ENCODE data around the gene ARL5A. TPM values are rescaled to one million over a fixed set of nuclear protein-coding genes. Genes with fewer than 3 reads are reported as not detected.

Gene ARL5A
- total RNA-seq, 1 experiment from 2014 or later: 63.8 TPM

DNA sequence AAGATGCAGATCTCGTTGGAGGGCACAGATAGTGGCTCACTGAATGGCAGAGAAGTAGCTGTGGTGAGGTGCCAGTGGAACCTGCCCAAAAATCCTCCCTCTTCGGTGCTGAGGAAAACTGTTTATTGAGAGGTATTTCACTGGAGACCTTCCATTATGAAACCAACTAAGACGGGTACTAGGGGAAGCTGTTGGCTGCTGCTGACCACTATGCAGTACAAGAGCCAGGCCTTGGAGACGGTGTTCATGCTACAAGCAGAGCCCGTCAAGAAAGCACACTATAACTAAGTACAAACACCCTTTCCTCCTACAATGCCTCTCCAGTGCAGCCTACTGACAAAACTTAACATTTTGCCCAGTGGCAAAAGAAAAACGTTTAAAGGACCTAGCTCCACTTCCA is 4.6 kb downstream of the ARL5A start:
- no peak overlapping the region for H3K27ac ChIP-seq
- no peaks in the 10 kb centered on the region for H3K9me3 ChIP-seq (replicated peaks)
- no peak for DNase-seq
- no peak overlapping the region for H3K4me3 ChIP-seq
- H3K27me3 ChIP-seq: no peaks in the 10 kb centered on the region
- H3K36me3 ChIP-seq: 0 out of 2 replicates have a peak, but pooled peaks cover 3% of the 10 kb centered on the region
- no peaks in the 10 kb centered on the region for H3K4me1 ChIP-seq

DNA sequence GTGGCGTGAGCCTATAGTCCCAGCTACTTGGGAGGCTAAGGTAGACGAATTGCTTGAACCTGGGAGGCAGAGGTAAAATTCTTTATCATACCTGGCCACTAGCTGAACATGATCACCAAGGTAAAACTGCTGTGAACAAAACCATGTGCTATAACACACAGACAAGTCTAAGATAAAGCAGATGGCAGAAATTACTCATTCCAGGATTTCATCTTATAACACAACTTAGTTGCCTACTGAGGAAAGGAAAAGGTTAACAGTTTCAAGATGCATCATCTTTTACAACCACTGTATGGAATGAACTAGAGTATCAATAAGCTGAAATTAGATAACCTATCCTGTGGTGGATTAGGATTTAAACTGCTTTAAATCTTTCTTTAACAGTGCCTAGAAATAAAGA is 8.3 kb downstream of the ARL5A start:
- Histone ChIP-seq H3K9me3 (replicated peaks) (no peaks in the 10 kb centered on the region), H3K27me3 (no peaks in the 10 kb centered on the region), H3K27ac (no peak overlapping the region), H3K4me1 (no peaks in the 10 kb centered on the region), H3K4me3 (no peak overlapping the region), H3K36me3 (peaks cover 16% of the 10 kb centered on the region; the same call in 1 of the 2 replicates)
- no peak for DNase-seq

DNA sequence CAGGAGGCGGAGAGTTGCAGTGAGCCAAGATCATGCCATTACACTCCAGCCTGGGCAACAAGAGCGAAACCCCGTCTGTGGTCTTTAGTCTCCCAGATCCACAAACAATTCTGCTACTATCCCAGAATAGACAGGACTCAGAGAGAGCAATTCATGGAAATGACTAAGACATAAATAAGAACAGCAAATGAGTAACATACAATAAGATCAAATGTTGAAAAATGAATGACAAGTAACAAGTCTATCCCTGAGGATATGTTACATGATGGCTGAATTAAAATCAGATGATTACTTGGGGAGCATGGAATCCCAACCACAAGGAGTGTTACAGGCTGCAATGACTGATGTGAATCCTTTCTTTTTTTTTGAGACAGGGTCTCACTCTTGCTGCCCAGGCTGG is 10.3 kb downstream of the ARL5A start:
- H3K9me3 ChIP-seq (replicated peaks): no peaks in the 10 kb centered on the region
- no peaks in the 10 kb centered on the region for H3K27me3 ChIP-seq
- no peak overlapping the region for H3K27ac ChIP-seq
- H3K4me1 ChIP-seq: no peaks in the 10 kb centered on the region
- H3K36me3 ChIP-seq: peaks cover 34% of the 10 kb centered on the region
- no peak for DNase-seq
- H3K4me3 ChIP-seq: no peak overlapping the region

DNA sequence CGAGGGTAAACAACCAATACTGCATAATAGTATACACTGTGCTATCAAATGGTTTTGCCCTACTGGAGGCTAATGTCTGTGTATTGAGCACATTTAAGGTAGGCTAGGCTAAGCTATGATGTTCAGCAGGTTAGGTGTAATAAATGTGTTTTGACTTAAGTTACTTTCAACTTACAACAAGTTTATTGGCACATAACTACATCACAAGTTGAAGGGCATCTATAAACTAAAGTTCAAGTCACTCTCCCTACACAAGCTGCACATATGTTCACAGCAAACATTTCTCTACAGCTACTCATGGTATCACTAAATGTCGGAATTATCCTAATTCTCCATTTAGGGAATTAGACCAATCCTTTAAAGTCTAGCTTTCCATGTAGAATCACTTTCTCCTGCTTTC is 11.4 kb downstream of the ARL5A start:
- H3K4me1 ChIP-seq: no peaks in the 10 kb centered on the region
- no peak overlapping the region for H3K4me3 ChIP-seq
- no peak for DNase-seq
- H3K27me3 ChIP-seq: no peaks in the 10 kb centered on the region
- H3K36me3 ChIP-seq: peaks cover 45% of the 10 kb centered on the region
- H3K9me3 ChIP-seq (replicated peaks): no peaks in the 10 kb centered on the region
- H3K27ac ChIP-seq: no peak overlapping the region

DNA sequence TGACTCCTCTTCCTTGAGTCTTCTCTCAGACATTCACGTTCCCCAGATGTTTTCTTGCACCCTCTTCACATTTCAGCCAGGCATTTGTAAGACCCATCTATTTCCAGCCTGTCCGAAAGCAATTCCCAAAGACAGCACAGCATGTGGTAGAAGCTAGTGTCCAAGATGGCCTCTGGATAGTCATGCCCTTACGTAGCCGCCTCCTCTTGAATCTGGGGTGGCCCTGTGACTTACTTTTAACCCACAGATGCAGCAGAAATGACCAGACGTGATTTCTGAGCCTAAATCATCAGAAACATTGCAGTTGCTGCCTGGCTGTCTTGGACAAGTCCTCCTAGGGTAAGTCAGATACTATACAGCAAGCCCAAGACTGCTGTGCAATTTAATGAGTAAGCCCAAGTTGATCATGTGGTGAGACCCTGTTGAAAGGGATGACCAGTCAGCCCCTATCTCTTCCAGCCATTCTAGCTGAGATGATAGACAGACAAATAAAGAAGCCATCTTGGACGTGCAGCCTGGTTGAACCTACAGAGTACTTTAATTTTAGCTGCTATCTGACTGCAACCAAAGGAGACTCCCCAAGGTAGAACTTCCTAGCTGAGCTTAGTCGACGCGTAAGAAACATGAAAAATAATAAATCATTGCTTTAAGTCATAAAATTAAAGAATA is 12.3 kb downstream of the ARL5A start:
- H3K4me3 ChIP-seq: no peak overlapping the region
- no peak overlapping the region for H3K27ac ChIP-seq
- no peak for DNase-seq

DNA sequence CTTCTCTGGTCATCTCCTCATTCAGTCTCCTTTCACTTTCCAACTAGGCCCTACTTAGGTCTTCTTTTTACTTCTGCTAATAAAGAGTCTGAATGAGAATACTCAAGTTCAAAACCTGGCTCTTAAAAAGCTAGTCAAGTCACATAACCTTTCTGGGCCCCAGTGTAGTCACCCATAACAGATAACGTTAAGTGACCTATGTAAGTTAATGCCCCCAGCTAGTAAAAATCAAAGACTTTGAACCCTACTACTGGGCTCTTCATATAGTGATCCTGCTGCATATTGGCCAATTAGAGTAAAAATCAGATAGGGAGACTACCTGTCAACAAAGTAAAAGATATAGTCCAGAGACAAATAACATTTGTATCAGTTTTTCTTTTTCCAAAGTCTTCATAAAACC is 17.7 kb downstream of the ARL5A start:
- no peak overlapping the region for H3K27ac ChIP-seq
- no peak for DNase-seq
- no peaks in the 10 kb centered on the region for H3K9me3 ChIP-seq (replicated peaks)
- no peak overlapping the region for H3K4me3 ChIP-seq
- peaks cover 58% of the 10 kb centered on the region for H3K36me3 ChIP-seq
- H3K27me3 ChIP-seq: no peaks in the 10 kb centered on the region
- H3K4me1 ChIP-seq: no peaks in the 10 kb centered on the region

More for the DNA sequence above, 12.3 kb downstream of the ARL5A start:
- peaks cover 51% of the 10 kb centered on the region for H3K36me3 ChIP-seq
- H3K4me1 ChIP-seq: no peaks in the 10 kb centered on the region
- no peaks in the 10 kb centered on the region for H3K27me3 ChIP-seq
- H3K9me3 ChIP-seq (replicated peaks): no peaks in the 10 kb centered on the region

DNA sequence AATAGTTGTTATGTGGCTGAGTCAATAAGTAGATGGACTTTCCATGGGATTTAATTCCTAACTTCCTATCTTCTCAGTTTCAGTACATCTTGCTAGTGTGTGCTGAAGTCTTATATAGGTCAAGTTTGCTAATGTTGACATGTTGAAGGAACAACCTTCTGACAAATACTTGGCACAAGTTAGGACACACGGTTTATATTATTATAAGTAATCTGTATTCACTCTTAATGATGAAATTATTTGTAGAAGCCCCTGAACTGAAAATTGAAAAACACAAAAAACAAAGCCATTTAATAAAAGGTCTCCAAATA is 19.2 kb downstream of the ARL5A start:
- no peak overlapping the region for H3K4me3 ChIP-seq
- no peaks in the 10 kb centered on the region for H3K4me1 ChIP-seq
- H3K9me3 ChIP-seq (replicated peaks): no peaks in the 10 kb centered on the region
- DNase-seq: no peak
- no peaks in the 10 kb centered on the region for H3K27me3 ChIP-seq
- H3K36me3 ChIP-seq: peaks cover 56% of the 10 kb centered on the region
- no peak overlapping the region for H3K27ac ChIP-seq

DNA sequence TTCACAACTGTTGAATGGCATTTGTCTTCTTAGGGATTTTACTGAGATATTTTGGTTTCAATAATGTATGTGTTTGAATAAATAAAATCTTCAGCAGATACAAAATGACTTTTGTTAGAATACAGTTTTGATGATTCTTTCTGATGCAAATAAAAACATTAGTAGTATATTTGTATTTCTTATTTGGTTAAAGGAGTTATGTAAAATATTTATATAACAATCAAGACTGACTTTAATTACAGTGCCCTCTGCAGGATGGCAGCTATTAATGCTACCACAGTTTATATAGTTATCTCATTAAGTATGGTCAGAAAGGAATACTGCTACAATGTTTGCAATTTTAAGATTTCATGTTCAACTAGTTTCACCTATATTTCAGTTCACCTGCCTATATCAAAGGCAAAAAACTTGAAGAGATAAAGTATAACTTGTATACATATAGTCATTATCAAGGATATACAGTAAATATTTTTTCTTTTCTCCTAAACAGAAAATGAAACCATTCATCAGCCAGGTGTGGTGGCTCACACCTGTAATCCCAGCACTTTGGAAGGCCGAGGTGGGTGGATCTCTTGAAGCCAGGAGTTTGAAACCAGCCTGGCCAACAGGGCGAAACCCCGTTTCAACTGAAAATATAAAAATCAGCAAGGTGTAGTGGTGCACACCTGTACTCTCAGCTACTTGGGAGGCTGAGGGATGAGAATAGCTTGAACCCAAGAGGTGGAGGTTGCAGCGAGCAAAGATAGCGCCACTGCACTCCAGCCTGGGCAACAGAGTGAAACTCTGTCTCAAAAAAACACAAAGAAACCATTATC is 19.8 kb downstream of the ARL5A start:
- Histone ChIP-seq H3K4me3 (no peak overlapping the region), H3K27me3 (no peaks in the 10 kb centered on the region), H3K9me3 (replicated peaks) (no peaks in the 10 kb centered on the region), H3K4me1 (no peaks in the 10 kb centered on the region), H3K36me3 (peaks cover 51% of the 10 kb centered on the region), H3K27ac (no peak overlapping the region)
- no peak for DNase-seq

DNA sequence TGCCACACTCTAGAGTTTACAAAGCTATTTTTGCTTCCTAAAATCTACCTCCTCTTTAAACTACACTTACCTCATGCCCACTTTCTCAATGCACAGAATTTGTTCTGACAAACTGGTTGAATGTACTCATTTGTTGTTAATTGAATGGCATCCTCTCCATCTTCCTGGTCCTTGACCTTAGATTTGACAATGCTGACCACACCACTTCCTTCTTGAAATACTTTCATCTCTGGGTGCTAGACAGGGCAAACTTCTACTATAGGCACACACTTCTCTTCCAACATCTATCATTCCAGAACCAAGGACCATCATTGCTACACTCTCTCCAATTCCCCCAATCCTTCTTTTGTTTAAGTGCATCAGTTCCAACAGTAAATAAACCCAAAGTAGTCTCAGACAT is 22.3 kb downstream of the ARL5A start:
- no peaks in the 10 kb centered on the region for H3K9me3 ChIP-seq (replicated peaks)
- H3K27ac ChIP-seq: no peak overlapping the region
- H3K4me1 ChIP-seq: no peaks in the 10 kb centered on the region
- peaks cover 49% of the 10 kb centered on the region for H3K36me3 ChIP-seq
- H3K4me3 ChIP-seq: no peak overlapping the region
- no peak for DNase-seq
- H3K27me3 ChIP-seq: no peaks in the 10 kb centered on the region

DNA sequence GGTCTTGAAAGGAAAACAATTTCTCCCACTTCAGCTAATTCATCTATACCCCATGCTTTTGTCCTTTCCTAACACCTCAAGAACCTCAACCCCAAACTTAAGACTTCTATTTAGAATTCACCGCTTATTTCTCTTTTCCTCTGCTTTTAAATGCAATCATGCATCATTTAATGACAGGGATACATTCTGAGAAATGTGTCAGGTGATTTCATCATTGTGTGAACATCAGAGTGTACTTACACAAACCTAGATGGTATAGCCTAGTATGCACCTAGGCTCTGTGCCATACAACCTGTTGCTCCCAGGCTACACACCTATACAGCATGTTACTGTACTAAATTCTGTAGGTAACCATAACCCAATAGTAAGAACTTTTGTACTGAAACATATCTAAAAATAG is 22.9 kb downstream of the ARL5A start:
- Histone ChIP-seq H3K36me3 (peaks cover 45% of the 10 kb centered on the region), H3K4me3 (no peak overlapping the region), H3K27ac (no peak overlapping the region), H3K4me1 (no peaks in the 10 kb centered on the region), H3K9me3 (replicated peaks) (no peaks in the 10 kb centered on the region), H3K27me3 (no peaks in the 10 kb centered on the region)
- no peak for DNase-seq

DNA sequence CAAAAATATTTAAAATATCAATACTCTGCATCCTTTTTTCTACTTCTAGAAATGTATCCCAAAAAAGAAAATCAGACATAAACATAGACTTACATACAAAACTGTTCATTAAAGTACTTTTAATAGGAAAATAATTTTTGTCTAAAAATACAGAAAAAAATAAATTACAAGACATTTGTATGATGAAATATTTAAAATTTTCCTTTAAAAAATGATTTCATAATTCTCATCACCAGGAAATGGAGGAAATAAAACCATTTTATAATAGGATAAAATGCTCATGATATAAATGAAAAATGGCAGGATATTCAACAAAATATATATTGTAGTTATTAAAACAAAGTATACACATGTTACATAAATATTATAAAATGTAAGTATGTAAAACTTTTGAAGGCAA is 24.4 kb downstream of the ARL5A start:
- Histone ChIP-seq H3K4me3 (no peak overlapping the region), H3K27me3 (no peaks in the 10 kb centered on the region), H3K36me3 (peaks cover 44% of the 10 kb centered on the region), H3K27ac (no peak overlapping the region), H3K4me1 (no peaks in the 10 kb centered on the region), H3K9me3 (replicated peaks) (no peaks in the 10 kb centered on the region)
- DNase-seq: no peak

DNA sequence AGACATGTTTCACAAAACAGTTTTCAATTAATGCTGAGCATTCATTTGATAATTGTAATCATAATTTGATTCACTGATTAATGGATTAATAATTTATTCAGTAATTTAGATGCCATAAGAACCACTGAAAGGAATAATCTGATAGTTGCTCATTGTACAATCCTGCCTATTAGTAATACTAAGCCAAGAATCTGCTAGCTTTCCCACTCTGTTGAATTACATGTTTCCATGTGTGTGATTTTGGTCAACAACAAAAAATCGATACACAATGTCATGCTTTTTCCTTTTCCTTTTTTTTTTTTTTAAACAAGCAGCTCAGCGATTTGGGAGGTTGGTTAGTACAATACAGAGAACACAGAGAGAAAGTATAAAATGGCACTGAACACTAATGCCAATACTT is 25.9 kb downstream of the ARL5A start:
- H3K4me1 ChIP-seq: no peaks in the 10 kb centered on the region; the same call in 1 of the 2 replicates
- H3K27ac ChIP-seq: no peak overlapping the region
- peaks cover 44% of the 10 kb centered on the region for H3K36me3 ChIP-seq
- no peaks in the 10 kb centered on the region for H3K27me3 ChIP-seq
- H3K4me3 ChIP-seq: no peak overlapping the region
- no peaks in the 10 kb centered on the region for H3K9me3 ChIP-seq (replicated peaks)
- DNase-seq: no peak

DNA sequence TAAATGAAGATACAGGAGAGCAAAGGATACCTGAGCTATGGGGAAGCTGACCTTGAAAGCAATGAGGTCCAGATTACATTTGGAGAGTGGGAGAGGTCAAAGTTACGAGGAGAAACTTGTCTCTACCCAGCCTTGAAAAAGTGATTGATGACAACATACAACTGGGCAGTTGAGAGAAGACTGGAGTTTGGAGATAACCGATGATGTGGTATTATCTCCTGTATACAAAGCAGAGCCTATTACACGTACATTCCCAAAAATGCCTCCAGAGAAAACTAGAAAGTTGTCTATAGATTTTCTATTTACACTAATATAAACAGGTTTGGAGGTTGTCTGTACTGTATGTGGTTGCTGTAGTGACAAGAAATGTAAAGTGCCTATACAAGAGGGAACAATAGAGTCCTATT is 28.3 kb downstream of the ARL5A start:
- no peak for DNase-seq
- Histone ChIP-seq H3K27me3 (no peaks in the 10 kb centered on the region), H3K9me3 (replicated peaks) (no peaks in the 10 kb centered on the region), H3K36me3 (peaks cover 29% of the 10 kb centered on the region), H3K4me1 (peaks cover 9% of the 10 kb centered on the region), H3K4me3 (no peak overlapping the region), H3K27ac (no peak overlapping the region)

DNA sequence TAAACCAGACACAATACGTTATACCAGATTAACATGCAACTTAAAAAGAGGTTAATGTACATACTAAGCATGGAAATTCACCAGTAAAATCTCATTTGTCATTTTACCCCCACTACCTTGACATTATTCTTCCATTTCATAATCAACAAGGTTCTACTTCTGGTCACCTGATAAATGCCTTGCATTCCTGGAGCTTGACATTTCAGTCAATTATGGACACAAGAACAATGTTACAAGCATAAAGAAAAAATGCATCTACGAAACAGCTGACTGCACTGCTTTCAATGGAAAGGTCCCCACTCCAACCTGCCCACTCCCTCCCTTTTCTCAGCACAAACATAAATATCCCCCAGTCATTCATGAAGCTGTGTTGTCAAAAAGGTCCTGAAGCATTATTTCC is 31.4 kb downstream of the ARL5A start:
- Histone ChIP-seq H3K27ac (peak overlapping the region; percentile 29; the same call in 1 of the 2 replicates), H3K4me1 (peaks cover 9% of the 10 kb centered on the region), H3K27me3 (no peaks in the 10 kb centered on the region), H3K36me3 (peaks cover 10% of the 10 kb centered on the region), H3K9me3 (replicated peaks) (no peaks in the 10 kb centered on the region; the same call in 1 of the 2 replicates), H3K4me3 (no peak overlapping the region)
- DNase-seq: no peak

DNA sequence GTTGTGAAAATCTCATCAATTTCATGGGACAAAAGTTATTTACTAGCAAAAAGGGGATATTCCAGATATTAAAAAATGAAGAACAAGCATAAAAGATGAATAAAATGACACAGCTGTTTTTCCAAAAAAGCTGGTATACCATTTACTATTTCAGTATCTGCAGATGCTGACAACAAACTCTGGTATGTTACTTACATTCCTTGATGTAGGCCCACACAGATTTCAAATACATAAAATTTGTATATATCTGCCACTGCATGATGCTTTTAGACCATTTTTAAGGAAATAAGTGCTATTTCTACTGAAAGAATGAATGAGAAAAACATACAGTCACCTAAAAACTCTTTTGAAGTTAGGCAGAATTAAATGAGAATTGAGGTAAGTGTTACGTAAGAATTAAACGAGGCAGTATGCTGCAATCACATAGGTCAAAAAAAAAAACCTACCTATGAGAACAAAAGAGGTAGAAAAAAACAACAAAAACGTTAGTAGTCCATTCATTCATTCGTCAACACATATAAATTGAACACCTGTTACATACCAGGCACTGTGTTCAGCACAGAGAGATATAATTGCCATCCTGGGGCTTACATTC is 32.5 kb downstream of the ARL5A start:
- DNase-seq: no peak
- H3K27ac ChIP-seq: no peak overlapping the region

More for the DNA sequence above, 32.5 kb downstream of the ARL5A start:
- Histone ChIP-seq H3K9me3 (replicated peaks) (no peaks in the 10 kb centered on the region; the same call in 1 of the 2 replicates), H3K4me3 (no peak overlapping the region), H3K36me3 (peaks cover 8% of the 10 kb centered on the region; the same call in 1 of the 2 replicates), H3K27me3 (no peaks in the 10 kb centered on the region), H3K4me1 (peaks cover 9% of the 10 kb centered on the region)

Measured in SJCRH30 (cell line).